ENCODE measurements around the gene QKI.
"Not testable (repeated sequence)": the region's sequence is repeated elsewhere in the genome, so short reads cannot be mapped to it uniquely, and the experiment has no call there.

QKI gene

GRCh38 chr6:163376187-163376586 is 38.3 kb upstream of the QKI start:
- Histone ChIP-seq H3K36me3 (ENCODE audit: control insufficient read depth, insufficient read depth, low read length) (no peaks in the 10 kb centered on the region), H3K27me3 (ENCODE audit: control insufficient read depth, insufficient read depth, low read length, poor library complexity, severe bottlenecking) (no peaks in the 10 kb centered on the region), H3K4me1 (ENCODE audit: control insufficient read depth, insufficient read depth, low read length) (no peaks in the 10 kb centered on the region), H3K27ac (ENCODE audit: insufficient read depth, low read depth, low read length, poor library complexity, severe bottlenecking) (no peak overlapping the region), H3K4me3 (ENCODE audit: insufficient read depth, low read depth, low read length) (no peak overlapping the region), H3K9me3 (ENCODE audit: control insufficient read depth, low read length) (no peaks in the 10 kb centered on the region)
- WGBS, 2 experiments = 96 to 97% methylated on average over 7 of the region's 7 CpGs

GRCh38 chr6:163377561-163377960 is 37.0 kb upstream of the QKI start:
- no peaks in the 10 kb centered on the region for H3K4me1 ChIP-seq (ENCODE audit: control insufficient read depth, insufficient read depth, low read length)
- no peaks in the 10 kb centered on the region for H3K27me3 ChIP-seq (ENCODE audit: control insufficient read depth, insufficient read depth, low read length, poor library complexity, severe bottlenecking)
- H3K27ac ChIP-seq (ENCODE audit: insufficient read depth, low read depth, low read length, poor library complexity, severe bottlenecking) = no peak overlapping the region
- H3K4me3 ChIP-seq (ENCODE audit: insufficient read depth, low read depth, low read length) = no peak overlapping the region
- no peaks in the 10 kb centered on the region for H3K36me3 ChIP-seq (ENCODE audit: control insufficient read depth, insufficient read depth, low read length)
- H3K9me3 ChIP-seq (ENCODE audit: control insufficient read depth, low read length) = no peaks in the 10 kb centered on the region
- WGBS, 2 experiments = 91 to 95% methylated on average over 10 of the region's 10 CpGs

DNA sequence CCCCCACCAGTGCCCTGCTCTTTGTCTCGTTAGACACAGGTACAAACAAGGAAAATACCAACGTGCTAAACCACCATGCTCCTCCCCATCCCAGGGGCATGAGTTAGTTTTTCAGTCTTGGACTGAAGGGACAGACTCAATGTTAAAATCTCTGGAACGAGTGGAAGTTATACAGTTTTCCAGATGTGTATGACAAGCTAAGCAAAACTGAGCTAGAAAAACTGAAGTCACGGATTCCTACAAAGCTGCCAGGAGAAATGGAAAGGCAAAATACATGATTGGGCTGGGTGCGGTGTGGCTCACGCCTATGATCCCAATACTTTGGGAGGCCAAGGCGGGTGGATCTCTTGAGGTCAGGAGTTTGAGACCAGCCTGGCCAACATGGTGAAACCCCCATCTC is 34.3 kb upstream of the QKI start:
- Histone ChIP-seq H3K27me3 (ENCODE audit: control insufficient read depth, insufficient read depth, low read length, poor library complexity, severe bottlenecking) (no peaks in the 10 kb centered on the region), H3K27ac (ENCODE audit: insufficient read depth, low read depth, low read length, poor library complexity, severe bottlenecking) (no peak overlapping the region), H3K36me3 (ENCODE audit: control insufficient read depth, insufficient read depth, low read length) (no peaks in the 10 kb centered on the region), H3K9me3 (ENCODE audit: control insufficient read depth, low read length) (no peaks in the 10 kb centered on the region), H3K4me3 (ENCODE audit: insufficient read depth, low read depth, low read length) (no peak overlapping the region), H3K4me1 (ENCODE audit: control insufficient read depth, insufficient read depth, low read length) (no peaks in the 10 kb centered on the region)
- WGBS, 2 experiments = 89 to 92% methylated on average over 7 of the region's 7 CpGs

DNA sequence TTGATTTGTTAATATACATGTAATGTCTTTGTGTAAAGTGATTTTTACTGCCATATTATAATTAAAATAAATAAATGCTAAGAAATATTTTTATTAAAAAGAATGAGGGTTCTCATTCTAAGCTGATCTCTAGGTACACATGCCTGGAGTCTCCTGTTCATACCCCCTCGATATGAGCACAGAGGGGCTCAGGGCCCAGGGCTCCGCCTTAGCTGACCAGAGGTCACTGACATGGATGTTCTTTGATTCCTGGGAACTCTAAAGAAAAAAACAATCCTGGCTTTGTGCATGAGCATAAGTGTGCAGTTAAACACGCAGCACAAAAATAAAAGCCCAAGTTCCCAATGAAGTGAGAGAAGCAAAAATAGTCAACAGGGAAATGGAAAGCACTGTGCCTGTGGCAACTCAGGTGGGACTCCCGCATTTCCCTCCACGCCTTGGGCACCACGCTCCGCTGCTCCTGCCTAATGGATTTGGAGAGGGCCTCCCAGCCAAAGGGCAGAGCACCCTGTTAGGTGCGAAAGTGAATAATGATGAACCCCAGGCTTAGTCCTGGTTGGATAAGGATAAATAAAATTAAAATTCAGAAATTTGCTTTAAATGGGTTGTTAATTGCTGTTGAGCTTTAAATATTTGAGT is 33.3 kb upstream of the QKI start:
- Histone ChIP-seq H3K27me3 (ENCODE audit: control insufficient read depth, insufficient read depth, low read length, poor library complexity, severe bottlenecking) (no peaks in the 10 kb centered on the region), H3K9me3 (ENCODE audit: control insufficient read depth, low read length) (no peaks in the 10 kb centered on the region), H3K4me3 (ENCODE audit: insufficient read depth, low read depth, low read length) (no peak overlapping the region), H3K4me1 (ENCODE audit: control insufficient read depth, insufficient read depth, low read length) (no peaks in the 10 kb centered on the region), H3K27ac (ENCODE audit: insufficient read depth, low read depth, low read length, poor library complexity, severe bottlenecking) (no peak overlapping the region), H3K36me3 (ENCODE audit: control insufficient read depth, insufficient read depth, low read length) (no peaks in the 10 kb centered on the region)
- WGBS, 2 experiments = 94% methylated on average over 8 of the region's 8 CpGs

DNA sequence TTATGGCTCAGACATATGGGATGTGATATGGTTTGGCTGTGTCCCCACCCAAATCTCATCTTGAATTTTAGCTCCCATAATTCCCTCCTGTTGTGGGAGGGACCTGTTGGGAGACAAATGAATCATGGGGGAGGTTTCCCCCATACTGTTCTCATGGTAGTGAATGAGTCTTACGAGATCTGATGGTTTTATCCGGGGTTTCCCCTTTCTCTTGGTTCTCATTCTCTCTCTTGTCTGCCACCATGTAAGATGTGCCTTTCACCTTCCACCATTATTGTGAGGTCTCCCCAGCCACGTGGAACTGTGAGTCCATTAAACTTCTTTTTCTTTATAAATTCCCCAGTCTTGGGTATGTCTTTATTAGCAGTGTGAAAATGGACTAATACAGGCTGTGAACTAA is 31.1 kb upstream of the QKI start:
- H3K9me3 ChIP-seq (ENCODE audit: control insufficient read depth, low read length); H3K27me3 ChIP-seq (ENCODE audit: control insufficient read depth, insufficient read depth, low read length, poor library complexity, severe bottlenecking); H3K4me1 ChIP-seq (ENCODE audit: control insufficient read depth, insufficient read depth, low read length); H3K27ac ChIP-seq (ENCODE audit: insufficient read depth, low read depth, low read length, poor library complexity, severe bottlenecking); H3K4me3 ChIP-seq (ENCODE audit: insufficient read depth, low read depth, low read length); H3K36me3 ChIP-seq (ENCODE audit: control insufficient read depth, insufficient read depth, low read length): not testable (repeated sequence)
- 95 to 100% methylated on average over 2 to 3 of the region's 3 CpGs for WGBS, 2 experiments

GRCh38 chr6:163383912-163384311 is 30.6 kb upstream of the QKI start:
- H3K27ac ChIP-seq (ENCODE audit: insufficient read depth, low read depth, low read length, poor library complexity, severe bottlenecking) = no peak overlapping the region
- H3K9me3 ChIP-seq (ENCODE audit: control insufficient read depth, low read length) = no peaks in the 10 kb centered on the region
- H3K36me3 ChIP-seq (ENCODE audit: control insufficient read depth, insufficient read depth, low read length) = no peaks in the 10 kb centered on the region
- WGBS, 2 experiments = 95% methylated on average over 3 to 5 of the region's 5 CpGs
- no peak overlapping the region for H3K4me3 ChIP-seq (ENCODE audit: insufficient read depth, low read depth, low read length)
- no peaks in the 10 kb centered on the region for H3K4me1 ChIP-seq (ENCODE audit: control insufficient read depth, insufficient read depth, low read length)
- no peaks in the 10 kb centered on the region for H3K27me3 ChIP-seq (ENCODE audit: control insufficient read depth, insufficient read depth, low read length, poor library complexity, severe bottlenecking)

- no peaks in the 10 kb centered on the region for H3K27me3 ChIP-seq (ENCODE audit: control insufficient read depth, insufficient read depth, low read length, poor library complexity, severe bottlenecking)
- no peaks in the 10 kb centered on the region for H3K9me3 ChIP-seq (ENCODE audit: control insufficient read depth, low read length)
- 93% methylated on average over 2 of the region's 2 CpGs for WGBS, 2 experiments
- no peaks in the 10 kb centered on the region for H3K36me3 ChIP-seq (ENCODE audit: control insufficient read depth, insufficient read depth, low read length)
- no peak overlapping the region for H3K4me3 ChIP-seq (ENCODE audit: insufficient read depth, low read depth, low read length)
- no peaks in the 10 kb centered on the region for H3K4me1 ChIP-seq (ENCODE audit: control insufficient read depth, insufficient read depth, low read length)
- no peak overlapping the region for H3K27ac ChIP-seq (ENCODE audit: insufficient read depth, low read depth, low read length, poor library complexity, severe bottlenecking)
Observed at GRCh38 chr6:163384510-163384909, 30.0 kb upstream of the QKI start.

- H3K4me3 ChIP-seq (ENCODE audit: insufficient read depth, low read depth, low read length) = not testable (repeated sequence)
- WGBS, 2 experiments = 91 to 95% methylated on average over 13 of the region's 13 CpGs
Observed at GRCh38 chr6:163385503-163385902, 29.0 kb upstream of the QKI start.

DNA sequence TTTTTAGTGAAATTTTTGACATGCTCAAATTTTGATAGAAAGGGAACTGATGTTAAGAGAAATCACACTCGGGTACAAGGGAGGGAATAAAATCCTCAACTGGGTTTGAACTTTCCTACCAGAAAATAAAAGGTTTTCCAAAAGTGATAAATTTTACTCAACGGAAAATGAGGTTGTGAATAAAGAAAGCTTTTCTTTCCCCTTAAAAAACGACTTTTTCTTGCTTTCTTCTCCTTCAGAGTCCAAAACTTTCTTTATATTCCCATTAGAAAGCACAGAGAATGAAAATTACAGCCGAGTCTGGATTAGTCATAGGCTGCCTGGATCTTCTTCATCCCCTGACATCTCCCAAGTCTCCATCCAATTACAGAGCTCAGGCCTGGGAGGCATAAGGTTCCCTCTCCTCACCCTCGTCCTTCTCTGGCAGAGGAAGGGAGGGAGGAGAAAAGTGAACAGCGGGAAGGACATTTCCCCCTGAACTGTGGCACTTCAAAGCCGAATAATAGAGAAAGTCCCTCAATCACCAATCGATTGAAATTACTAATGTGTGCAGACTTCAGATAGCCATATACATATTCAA is 28.1 kb upstream of the QKI start:
- no peaks in the 10 kb centered on the region for H3K9me3 ChIP-seq (ENCODE audit: control insufficient read depth, low read length)
- H3K27ac ChIP-seq (ENCODE audit: insufficient read depth, low read depth, low read length, poor library complexity, severe bottlenecking) = no peak overlapping the region
- no peak overlapping the region for H3K4me3 ChIP-seq (ENCODE audit: insufficient read depth, low read depth, low read length)
- no peaks in the 10 kb centered on the region for H3K27me3 ChIP-seq (ENCODE audit: control insufficient read depth, insufficient read depth, low read length, poor library complexity, severe bottlenecking)
- H3K4me1 ChIP-seq (ENCODE audit: control insufficient read depth, insufficient read depth, low read length) = no peaks in the 10 kb centered on the region
- H3K36me3 ChIP-seq (ENCODE audit: control insufficient read depth, insufficient read depth, low read length) = no peaks in the 10 kb centered on the region
- WGBS, 2 experiments = 77 to 86% methylated on average over 7 to 8 of the region's 8 CpGs

More at GRCh38 chr6:163385503-163385902, 29.0 kb upstream of the QKI start:
- H3K27ac ChIP-seq (ENCODE audit: insufficient read depth, low read depth, low read length, poor library complexity, severe bottlenecking); H3K27me3 ChIP-seq (ENCODE audit: control insufficient read depth, insufficient read depth, low read length, poor library complexity, severe bottlenecking); H3K4me1 ChIP-seq (ENCODE audit: control insufficient read depth, insufficient read depth, low read length); H3K9me3 ChIP-seq (ENCODE audit: control insufficient read depth, low read length); H3K36me3 ChIP-seq (ENCODE audit: control insufficient read depth, insufficient read depth, low read length): not testable (repeated sequence)

GRCh38 chr6:163387317-163387716 is 27.2 kb upstream of the QKI start:
- Histone ChIP-seq H3K4me1 (ENCODE audit: control insufficient read depth, insufficient read depth, low read length) (peaks cover 6% of the 10 kb centered on the region), H3K27ac (ENCODE audit: insufficient read depth, low read depth, low read length, poor library complexity, severe bottlenecking) (no peak overlapping the region), H3K27me3 (ENCODE audit: control insufficient read depth, insufficient read depth, low read length, poor library complexity, severe bottlenecking) (no peaks in the 10 kb centered on the region), H3K4me3 (ENCODE audit: insufficient read depth, low read depth, low read length) (no peak overlapping the region), H3K36me3 (ENCODE audit: control insufficient read depth, insufficient read depth, low read length) (no peaks in the 10 kb centered on the region), H3K9me3 (ENCODE audit: control insufficient read depth, low read length) (no peaks in the 10 kb centered on the region)
- 95 to 96% methylated on average over 4 to 5 of the region's 5 CpGs for WGBS, 2 experiments

Data from ectodermal cell (in vitro differentiated cells).